ENCODE measurements around the gene ATN1.

ATN1 gene

GRCh38 chr12:6928703-6929407, 1.1 kb downstream of the ATN1 start:
- DNase-seq: no peak

GRCh38 chr12:6929466-6930452, 2.0 kb downstream of the ATN1 start:
- no peak for DNase-seq

GRCh38 chr12:6932766-6933165, 5.0 kb downstream of the ATN1 start:
- no peak for DNase-seq

- DNase-seq: no peak
Measured at GRCh38 chr12:6934110-6934509, 6.4 kb downstream of the ATN1 start.

- DNase-seq: no peak
Measured at GRCh38 chr12:6935371-6936193, 7.8 kb downstream of the ATN1 start.

GRCh38 chr12:6936194-6936635, 8.5 kb downstream of the ATN1 start:
- no peak for DNase-seq

- peak; percentile 70 to 71 for DNase-seq
Measured at GRCh38 chr12:6936636-6937480, 9.1 kb downstream of the ATN1 start.

- DNase-seq: peak; percentile 91 to 92
Measured at GRCh38 chr12:6937481-6938352, 10.0 kb downstream of the ATN1 start.

GRCh38 chr12:6938353-6939190, 10.8 kb downstream of the ATN1 start:
- DNase-seq: no peak

GRCh38 chr12:6939191-6939540, 11.4 kb downstream of the ATN1 start:
- no peak for DNase-seq

GRCh38 chr12:6941267-6941666, 13.5 kb downstream of the ATN1 start:
- no peak for DNase-seq

GRCh38 chr12:6941782-6942181, 14.0 kb downstream of the ATN1 start:
- no peak for DNase-seq

GRCh38 chr12:6942331-6942665, 14.5 kb downstream of the ATN1 start:
- DNase-seq: no peak

- DNase-seq: peak; percentile 71 to 81
Measured at GRCh38 chr12:6943389-6943721, 15.6 kb downstream of the ATN1 start.

GRCh38 chr12:6943722-6944380, 16.1 kb downstream of the ATN1 start, which contains the start of the genes C12orf57 and RNU7-1:
Gene C12orf57, plus strand, starts transcription at chr12:6944022. Its CDS starts 100 bp downstream, at chr12:6944122.
Gene RNU7-1, plus strand, starts transcription at chr12:6943816.
- DNase-seq: peak; percentile 79 to 82

GRCh38 chr12:6944381-6945186, 16.8 kb downstream of the ATN1 start:
- DNase-seq: peak; percentile 87 to 92

GRCh38 chr12:6945613-6946012, 17.9 kb downstream of the ATN1 start:
- no peak for DNase-seq

GRCh38 chr12:6946033-6946919, 18.5 kb downstream of the ATN1 start:
- DNase-seq: peak; percentile 62 to 80
